ENCODE measurements around the gene ZZZ3.

Gene ZZZ3

DNA sequence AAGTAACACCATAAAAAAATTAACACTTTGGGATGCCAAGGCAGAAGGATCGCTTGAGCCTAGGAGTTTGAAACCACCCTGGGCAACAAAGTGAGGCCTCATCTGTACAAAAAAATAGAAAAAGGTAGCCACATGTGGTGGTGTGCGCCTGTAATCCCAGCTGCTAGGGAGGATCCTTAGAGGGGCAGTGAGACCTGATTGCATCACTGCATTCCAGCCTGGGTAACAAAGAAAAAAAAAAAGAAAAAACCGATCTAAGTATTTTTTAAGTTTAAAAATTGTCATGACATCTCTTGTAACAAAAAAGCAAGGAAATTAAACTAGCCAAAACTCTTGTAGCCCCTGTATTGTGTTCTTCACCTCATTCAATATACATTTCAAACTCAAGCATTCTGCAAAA, 39.5 kb downstream of the ZZZ3 start:
- no peak overlapping the region for H3K9ac ChIP-seq (ENCODE audit: low read length)
- H3K27me3 ChIP-seq (replicated peaks; ENCODE audit: insufficient read depth, low read length): no peaks in the 10 kb centered on the region
- H3K4me2 ChIP-seq (ENCODE audit: low read depth, low read length): no peak overlapping the region
- no peaks in the 10 kb centered on the region for H3K9me3 ChIP-seq (replicated peaks; ENCODE audit: insufficient read depth, low read length)
- peaks cover 70% of the 10 kb centered on the region for H3K79me2 ChIP-seq (ENCODE audit: low read length)
- H3K36me3 ChIP-seq (replicated peaks; ENCODE audit: insufficient read depth, low read length): 0 out of 2 replicates have a peak, but pooled peaks cover 4% of the 10 kb centered on the region
- no peaks in the 10 kb centered on the region for H4K20me1 ChIP-seq (ENCODE audit: insufficient read depth, low read length)
- TF ChIP-seq EZH2phosphoT487 (IDR thresholded peaks at IDR 0.05; ENCODE audit: low read length) (no peak), EZH2 (optimal IDR thresholded peaks at IDR 0.05; ENCODE audit: low read depth, low read length) (no peak)
- TF ChIP-seq, protein P1, sequence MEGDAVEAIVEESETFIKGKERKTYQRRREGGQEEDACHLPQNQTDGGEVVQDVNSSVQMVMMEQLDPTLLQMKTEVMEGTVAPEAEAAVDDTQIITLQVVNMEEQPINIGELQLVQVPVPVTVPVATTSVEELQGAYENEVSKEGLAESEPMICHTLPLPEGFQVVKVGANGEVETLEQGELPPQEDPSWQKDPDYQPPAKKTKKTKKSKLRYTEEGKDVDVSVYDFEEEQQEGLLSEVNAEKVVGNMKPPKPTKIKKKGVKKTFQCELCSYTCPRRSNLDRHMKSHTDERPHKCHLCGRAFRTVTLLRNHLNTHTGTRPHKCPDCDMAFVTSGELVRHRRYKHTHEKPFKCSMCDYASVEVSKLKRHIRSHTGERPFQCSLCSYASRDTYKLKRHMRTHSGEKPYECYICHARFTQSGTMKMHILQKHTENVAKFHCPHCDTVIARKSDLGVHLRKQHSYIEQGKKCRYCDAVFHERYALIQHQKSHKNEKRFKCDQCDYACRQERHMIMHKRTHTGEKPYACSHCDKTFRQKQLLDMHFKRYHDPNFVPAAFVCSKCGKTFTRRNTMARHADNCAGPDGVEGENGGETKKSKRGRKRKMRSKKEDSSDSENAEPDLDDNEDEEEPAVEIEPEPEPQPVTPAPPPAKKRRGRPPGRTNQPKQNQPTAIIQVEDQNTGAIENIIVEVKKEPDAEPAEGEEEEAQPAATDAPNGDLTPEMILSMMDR (IDR thresholded peaks at IDR 0.05; ENCODE audit: low read length): no peak
- H3F3A ChIP-seq (ENCODE audit: insufficient read depth, low read length): no peaks in the 10 kb centered on the region
- no peaks in the 10 kb centered on the region for H3K4me1 ChIP-seq (ENCODE audit: low read length)
- H3K27ac ChIP-seq (ENCODE audit: low read length): no peak overlapping the region
- no peak overlapping the region for H2AFZ ChIP-seq (ENCODE audit: low read length)
- DNase-seq: no peak
- H3K4me3 ChIP-seq (ENCODE audit: low read length): no peak overlapping the region
- no peaks in the 10 kb centered on the region for H3K9me2 ChIP-seq (replicated peaks; ENCODE audit: insufficient read depth, low read length)

DNA sequence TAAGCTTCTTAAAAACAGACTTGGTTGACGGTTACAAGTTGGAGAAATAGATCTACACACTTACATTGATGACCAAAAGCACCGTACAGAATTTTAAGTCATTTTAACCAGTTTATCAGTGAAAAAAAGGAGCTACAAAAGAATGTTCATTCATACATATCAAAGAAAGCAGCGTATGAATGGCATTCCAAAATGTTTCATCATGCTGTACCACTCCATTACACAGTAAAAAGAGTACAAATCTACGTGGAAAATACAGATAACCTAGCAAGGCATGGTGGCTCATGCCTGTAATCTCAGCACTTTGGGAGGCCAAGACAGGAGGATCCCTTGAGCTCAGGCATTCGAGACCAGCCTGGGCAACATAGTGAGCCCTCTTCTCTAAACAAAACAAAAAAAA, 40.3 kb downstream of the ZZZ3 start:
- Histone ChIP-seq H2AFZ (ENCODE audit: low read length) (no peak overlapping the region), H3K9ac (ENCODE audit: low read length) (no peak overlapping the region), H3K27ac (ENCODE audit: low read length) (no peak overlapping the region), H3K9me2 (replicated peaks; ENCODE audit: insufficient read depth, low read length) (no peaks in the 10 kb centered on the region), H4K20me1 (ENCODE audit: insufficient read depth, low read length) (no peaks in the 10 kb centered on the region), H3K27me3 (replicated peaks; ENCODE audit: insufficient read depth, low read length) (no peaks in the 10 kb centered on the region), H3K9me3 (replicated peaks; ENCODE audit: insufficient read depth, low read length) (no peaks in the 10 kb centered on the region), H3F3A (ENCODE audit: insufficient read depth, low read length) (no peaks in the 10 kb centered on the region), H3K4me3 (ENCODE audit: low read length) (no peak overlapping the region), H3K79me2 (ENCODE audit: low read length) (peaks cover 63% of the 10 kb centered on the region), H3K4me2 (ENCODE audit: low read depth, low read length) (no peak overlapping the region), H3K36me3 (replicated peaks; ENCODE audit: insufficient read depth, low read length) (0 out of 2 replicates have a peak, but pooled peaks cover 4% of the 10 kb centered on the region), H3K4me1 (ENCODE audit: low read length) (no peaks in the 10 kb centered on the region)
- DNase-seq: no peak
- TF ChIP-seq EZH2phosphoT487 (IDR thresholded peaks at IDR 0.05; ENCODE audit: low read length) (no peak), EZH2 (optimal IDR thresholded peaks at IDR 0.05; ENCODE audit: low read depth, low read length) (no peak)
- TF ChIP-seq, protein P1 (IDR thresholded peaks at IDR 0.05; ENCODE audit: low read length): no peak

DNA sequence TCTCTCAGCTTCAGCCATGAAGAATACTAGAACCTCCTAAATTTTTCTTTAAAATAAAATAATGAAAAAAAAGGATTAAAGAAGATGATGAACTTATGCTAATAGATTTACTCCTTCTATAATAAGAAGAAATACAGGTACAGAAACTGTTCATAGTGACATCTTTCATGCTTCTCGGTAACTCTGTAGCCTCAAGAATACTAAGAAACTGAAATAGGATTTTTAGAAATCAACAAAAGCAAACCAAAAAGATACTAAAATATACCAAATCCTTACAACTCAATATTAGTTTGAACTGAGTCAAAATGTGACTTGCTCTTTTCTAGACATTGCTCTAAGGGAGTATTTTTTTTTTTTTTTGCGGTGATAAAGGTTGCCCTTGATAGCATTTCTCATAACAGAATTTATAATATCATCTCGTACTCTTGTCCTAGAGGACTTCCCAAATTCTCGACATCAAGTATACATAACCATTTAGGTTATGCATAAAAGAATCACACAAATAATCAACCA, 42.8 kb downstream of the ZZZ3 start:
- no peaks in the 10 kb centered on the region for H4K20me1 ChIP-seq (ENCODE audit: insufficient read depth, low read length)
- no peaks in the 10 kb centered on the region for H3K4me1 ChIP-seq (ENCODE audit: low read length)
- no peak for DNase-seq
- no peak overlapping the region for H2AFZ ChIP-seq (ENCODE audit: low read length)
- TF ChIP-seq EZH2 (optimal IDR thresholded peaks at IDR 0.05; ENCODE audit: low read depth, low read length) (no peak), EZH2phosphoT487 (IDR thresholded peaks at IDR 0.05; ENCODE audit: low read length) (no peak)
- TF ChIP-seq, protein P1 (IDR thresholded peaks at IDR 0.05; ENCODE audit: low read length): no peak
- no peak overlapping the region for H3K4me2 ChIP-seq (ENCODE audit: low read depth, low read length)
- H3K9me2 ChIP-seq (replicated peaks; ENCODE audit: insufficient read depth, low read length): no peaks in the 10 kb centered on the region
- H3K36me3 ChIP-seq (replicated peaks; ENCODE audit: insufficient read depth, low read length): 0 out of 2 replicates have a peak, but pooled peaks cover 2% of the 10 kb centered on the region
- no peak overlapping the region for H3K4me3 ChIP-seq (ENCODE audit: low read length)
- H3K79me2 ChIP-seq (ENCODE audit: low read length): peaks cover 37% of the 10 kb centered on the region
- H3K9me3 ChIP-seq (replicated peaks; ENCODE audit: insufficient read depth, low read length): no peaks in the 10 kb centered on the region
- no peaks in the 10 kb centered on the region for H3F3A ChIP-seq (ENCODE audit: insufficient read depth, low read length)
- H3K27ac ChIP-seq (ENCODE audit: low read length): no peak overlapping the region
- no peaks in the 10 kb centered on the region for H3K27me3 ChIP-seq (replicated peaks; ENCODE audit: insufficient read depth, low read length)
- no peak overlapping the region for H3K9ac ChIP-seq (ENCODE audit: low read length)
